Measurements from ENCODE around the gene TMCO4.

The TMCO4 gene

DNA sequence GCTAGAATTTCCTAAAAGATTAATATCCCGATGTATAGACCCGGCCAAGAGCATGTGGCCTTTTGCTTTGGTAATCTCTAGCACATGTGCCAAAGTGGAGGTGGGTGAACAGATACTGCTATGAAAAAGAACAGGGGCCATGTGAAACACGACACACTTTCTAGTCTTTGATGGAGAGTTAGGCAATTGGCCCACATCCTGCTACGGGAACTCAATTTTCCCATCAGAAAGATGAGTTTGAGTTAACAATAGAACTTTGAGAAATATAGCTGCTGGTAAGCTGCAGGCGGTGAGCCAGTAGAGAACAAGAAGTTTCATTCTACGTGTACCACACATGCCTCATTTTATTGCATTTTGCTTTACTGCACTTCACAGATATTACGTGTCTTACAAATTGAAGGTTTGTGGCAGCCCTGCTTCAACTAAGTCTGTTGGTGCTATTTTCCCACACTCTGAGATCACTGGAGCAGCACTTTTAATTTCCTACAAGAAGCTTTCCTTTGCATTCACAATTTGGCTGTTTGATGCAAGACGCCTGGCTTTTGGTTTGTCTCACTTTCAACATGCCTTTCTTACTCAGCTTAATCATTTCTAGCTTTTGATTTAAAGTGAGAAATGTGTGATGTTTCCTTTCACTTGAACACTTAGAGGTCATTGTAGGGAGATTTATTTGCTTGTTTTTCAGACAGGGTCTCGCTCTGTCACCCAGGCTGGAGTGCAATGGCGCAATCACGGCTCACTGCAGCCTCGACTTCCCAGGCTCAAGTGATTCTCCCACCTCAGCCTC lies 88.7 kb downstream of the TMCO4 start:
- H3K4me2 ChIP-seq (ENCODE audit: low read length): no peak overlapping the region
- no peak overlapping the region for H3K27ac ChIP-seq (ENCODE audit: low read depth, low read length, poor library complexity, severe bottlenecking)

GRCh38 chr1:19709260-19709793 lies 90.4 kb downstream of the TMCO4 start:
- H4K20me1 ChIP-seq (ENCODE audit: insufficient read depth, low read length): no peaks in the 10 kb centered on the region
- no peak for TF ChIP-seq CTCF (IDR thresholded peaks at IDR 0.05; ENCODE audit: low read length)
- TF ChIP-seq EZH2 (IDR thresholded peaks at IDR 0.05; ENCODE audit: borderline replicate concordance, low read length): no peak
- H3K4me3 ChIP-seq (ENCODE audit: low read depth, low read length, poor library complexity, severe bottlenecking): no peak overlapping the region
- H3K27ac ChIP-seq (ENCODE audit: low read depth, low read length, poor library complexity, severe bottlenecking): no peak overlapping the region
- no peak overlapping the region for H3K9ac ChIP-seq (ENCODE audit: low read length)
- no peaks in the 10 kb centered on the region for H3K9me2 ChIP-seq (ENCODE audit: low read depth, low read length)
- H3K4me2 ChIP-seq (ENCODE audit: low read length): no peak overlapping the region
- H3K36me3 ChIP-seq (ENCODE audit: insufficient read depth, low read length): no peaks in the 10 kb centered on the region
- H3K27me3 ChIP-seq (ENCODE audit: insufficient read depth, low read length): no peaks in the 10 kb centered on the region
- H2AFZ ChIP-seq (ENCODE audit: low read length): no peak overlapping the region
- no peaks in the 10 kb centered on the region for H3K4me1 ChIP-seq (ENCODE audit: insufficient read depth, low read length, severe bottlenecking)
- no peaks in the 10 kb centered on the region for H3K79me2 ChIP-seq (ENCODE audit: insufficient read depth, low read length)
- H3F3A ChIP-seq (ENCODE audit: insufficient read depth, low read length): no peaks in the 10 kb centered on the region
- no peaks in the 10 kb centered on the region for H3K9me3 ChIP-seq (ENCODE audit: low read length)

More for the DNA sequence above, 88.7 kb downstream of the TMCO4 start:
- H3K36me3 ChIP-seq (ENCODE audit: insufficient read depth, low read length): no peaks in the 10 kb centered on the region
- H3K4me3 ChIP-seq (ENCODE audit: low read depth, low read length, poor library complexity, severe bottlenecking): no peak overlapping the region
- H4K20me1 ChIP-seq (ENCODE audit: insufficient read depth, low read length): no peaks in the 10 kb centered on the region
- no peaks in the 10 kb centered on the region for H3K27me3 ChIP-seq (ENCODE audit: insufficient read depth, low read length)
- no peaks in the 10 kb centered on the region for H3F3A ChIP-seq (ENCODE audit: insufficient read depth, low read length)
- no peaks in the 10 kb centered on the region for H3K79me2 ChIP-seq (ENCODE audit: insufficient read depth, low read length)
- no peaks in the 10 kb centered on the region for H3K9me2 ChIP-seq (ENCODE audit: low read depth, low read length)
- H3K4me1 ChIP-seq (ENCODE audit: insufficient read depth, low read length, severe bottlenecking): no peaks in the 10 kb centered on the region
- no peak overlapping the region for H3K9ac ChIP-seq (ENCODE audit: low read length)
- no peak for TF ChIP-seq CTCF (IDR thresholded peaks at IDR 0.05; ENCODE audit: low read length)
- TF ChIP-seq EZH2 (IDR thresholded peaks at IDR 0.05; ENCODE audit: borderline replicate concordance, low read length): no peak
- no peak overlapping the region for H2AFZ ChIP-seq (ENCODE audit: low read length)
- H3K9me3 ChIP-seq (ENCODE audit: low read length): no peaks in the 10 kb centered on the region

- no peaks in the 10 kb centered on the region for H3K79me2 ChIP-seq (ENCODE audit: insufficient read depth, low read length)
- H3K9ac ChIP-seq (ENCODE audit: low read length): no peak overlapping the region
- no peaks in the 10 kb centered on the region for H3K36me3 ChIP-seq (ENCODE audit: insufficient read depth, low read length)
- no peak overlapping the region for H3K4me3 ChIP-seq (ENCODE audit: low read depth, low read length, poor library complexity, severe bottlenecking)
- no peak overlapping the region for H3K27ac ChIP-seq (ENCODE audit: low read depth, low read length, poor library complexity, severe bottlenecking)
- H4K20me1 ChIP-seq (ENCODE audit: insufficient read depth, low read length): no peaks in the 10 kb centered on the region
- no peaks in the 10 kb centered on the region for H3K9me3 ChIP-seq (ENCODE audit: low read length)
- no peaks in the 10 kb centered on the region for H3K27me3 ChIP-seq (ENCODE audit: insufficient read depth, low read length)
- H2AFZ ChIP-seq (ENCODE audit: low read length): no peak overlapping the region
- TF ChIP-seq EZH2 (IDR thresholded peaks at IDR 0.05; ENCODE audit: borderline replicate concordance, low read length): no peak
- no peak for TF ChIP-seq CTCF (IDR thresholded peaks at IDR 0.05; ENCODE audit: low read length)
- no peaks in the 10 kb centered on the region for H3K4me1 ChIP-seq (ENCODE audit: insufficient read depth, low read length, severe bottlenecking)
- H3K9me2 ChIP-seq (ENCODE audit: low read depth, low read length): no peaks in the 10 kb centered on the region
- no peaks in the 10 kb centered on the region for H3F3A ChIP-seq (ENCODE audit: insufficient read depth, low read length)
- H3K4me2 ChIP-seq (ENCODE audit: low read length): no peak overlapping the region
Measured at GRCh38 chr1:19708567-19709110, 91.1 kb downstream of the TMCO4 start.
